Epidermal melanocyte (primary cell): Measurements from ENCODE around the gene GPX3.
A peak's percentile ranks its signal among the peaks of the same experiment; 100 is the strongest.

Experiments used
- DNase-seq: peaks from one replicate; pipeline ENCODE4 v3.0.0; 2011; ENCODE audit warnings: low spot score; ENCODE audit not compliant: insufficient read length

Gene GPX3

GRCh38 chr5:151033217-151033934 lies 13.0 kb downstream of the GPX3 start:
- DNase-seq = no peak

GRCh38 chr5:151034422-151035379 lies 14.3 kb downstream of the GPX3 start:
- no peak for DNase-seq

- no peak for DNase-seq
Measured at GRCh38 chr5:151036556-151036955, 16.2 kb downstream of the GPX3 start.

- DNase-seq = no peak
Measured at GRCh38 chr5:151037561-151038411, 17.4 kb downstream of the GPX3 start.

GRCh38 chr5:151038412-151038745 lies 18.0 kb downstream of the GPX3 start:
- DNase-seq = no peak

GRCh38 chr5:151038801-151039238 lies 18.4 kb downstream of the GPX3 start:
- DNase-seq = no peak

- DNase-seq = no peak
Measured at GRCh38 chr5:151039665-151040064, 19.3 kb downstream of the GPX3 start.

- no peak for DNase-seq
Measured at GRCh38 chr5:151040211-151040747, 19.9 kb downstream of the GPX3 start.

GRCh38 chr5:151041577-151042268 lies 21.3 kb downstream of the GPX3 start:
- no peak for DNase-seq

- DNase-seq = no peak
Measured at GRCh38 chr5:151042453-151043093, 22.2 kb downstream of the GPX3 start.

- DNase-seq = no peak
Measured at GRCh38 chr5:151047814-151048425, 27.5 kb downstream of the GPX3 start.

GRCh38 chr5:151048526-151048925 lies 28.1 kb downstream of the GPX3 start:
- no peak for DNase-seq

GRCh38 chr5:151051066-151051930 lies 30.9 kb downstream of the GPX3 start:
- DNase-seq = peak; percentile 87

GRCh38 chr5:151051931-151052608 lies 31.7 kb downstream of the GPX3 start:
- DNase-seq = no peak

GRCh38 chr5:151052836-151053235 lies 32.4 kb downstream of the GPX3 start:
- DNase-seq = no peak

GRCh38 chr5:151053796-151054462 lies 33.5 kb downstream of the GPX3 start:
- DNase-seq = no peak

- DNase-seq = no peak
Measured at GRCh38 chr5:151054709-151055108, 34.3 kb downstream of the GPX3 start.

- DNase-seq = no peak
Measured at GRCh38 chr5:151055336-151055735, 34.9 kb downstream of the GPX3 start.
